Measurements from ENCODE around the gene GPATCH3.

Gene GPATCH3

DNA sequence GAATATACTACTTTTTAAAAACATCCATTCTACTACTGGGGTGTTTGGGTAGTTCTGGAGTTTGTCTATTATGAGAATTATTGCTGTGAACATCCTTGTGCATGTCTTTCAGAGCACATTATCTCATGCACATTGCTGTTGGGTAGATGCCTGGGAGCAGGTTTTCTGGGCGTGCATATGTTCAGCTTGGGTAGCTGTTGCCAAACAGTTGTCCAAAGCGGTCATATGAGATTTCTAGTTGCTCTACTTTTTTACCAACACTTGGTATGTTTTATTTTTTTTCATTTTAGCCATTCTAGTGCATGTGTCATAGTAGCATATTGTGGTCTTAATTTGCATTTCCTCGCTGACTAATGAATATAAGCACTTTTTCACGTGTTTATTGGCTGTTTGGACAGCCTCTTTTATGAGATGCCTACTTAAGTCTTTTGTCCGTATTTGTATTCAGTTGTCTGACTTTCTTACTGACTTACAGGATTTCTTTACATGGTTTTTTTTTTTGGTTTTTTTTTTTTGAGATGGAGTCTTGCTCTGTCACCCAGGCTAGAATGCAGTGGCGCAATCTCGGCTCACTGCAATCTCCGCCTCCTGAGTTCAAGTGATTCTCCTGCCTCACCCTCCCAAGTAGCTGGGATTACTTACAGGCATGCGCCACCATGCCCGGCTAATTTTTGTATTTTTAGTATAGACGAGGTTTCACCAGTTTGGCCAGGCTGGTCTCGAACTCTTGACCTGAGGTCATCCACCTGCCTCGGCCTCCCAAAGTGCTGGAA lies 55.7 kb downstream of the GPATCH3 start:
- H3K27me3 Mint-ChIP-seq, result no peaks in the 10 kb centered on the region
- H3K36me3 Mint-ChIP-seq (ENCODE audit: insufficient read depth), result peaks cover 51% of the 10 kb centered on the region
- H3K9me3 Mint-ChIP-seq, result no peaks in the 10 kb centered on the region
- H3K4me3 Mint-ChIP-seq, result no peak overlapping the region
- DNase-seq (ENCODE audit: low spot score in 2 of 2), result no peak
- no peak overlapping the region for H3K27ac Mint-ChIP-seq (ENCODE audit: low read depth)
- H3K4me1 Mint-ChIP-seq, result peaks cover 6% of the 10 kb centered on the region
- no peak for ATAC-seq (replicated peaks; ENCODE audit: extremely low read depth, poor library complexity, severe bottlenecking)
